Esophagus (tissue), 2 donors: Measurements from ENCODE around the gene RIOK3. TPM values are rescaled to one million over a fixed set of nuclear protein-coding genes. Genes with fewer than 3 reads are reported as not detected.

Experiments
- polyA plus RNA-seq, 2 donors: library from polyadenylated mRNA; stranded (reverse); fragments of 200-250 nt; gene quantifications; one replicate each; pipeline ENCODE4 v1.2.3, GENCODE V29; 2013
- donor health status: healthy with polysubstance abuse.
- donor health status: Bipolar disorder and iron deficiency.

RIOK3 gene
- polyA plus RNA-seq, 2 donors: 74.1 to 147 TPM

Other genes starting within 250 kb of the RIOK3 start
- 10 to 100 TPM; 19.4 to 27.4 TPM for gene RMC1, start 50.2 kb downstream of the RIOK3 start, polyA plus RNA-seq
- 10 to 100 TPM; 19.9 to 27.3 TPM for gene NPC1, start 133.2 kb downstream of the RIOK3 start, polyA plus RNA-seq
- gene ANKRD29, start 209.6 kb downstream of the RIOK3 start, polyA plus RNA-seq: 10 to 100 TPM in 1 of 2 donors, 1 to 10 TPM in 1; 7.2 to 14.8 TPM
- gene LAMA3, start 236.2 kb downstream of the RIOK3 start, polyA plus RNA-seq: 10 to 100 TPM in 1 of 2 donors, 1 to 10 TPM in 1; 8.0 to 11.5 TPM